HCT116 (cell line): ENCODE measurements around the gene CAB39L. TPM values are rescaled to one million over a fixed set of nuclear protein-coding genes. Genes with fewer than 3 reads are reported as not detected.

Experiments used
- ATAC-seq: fragments of 200-7000 bp; cut with Tn5 transposase; 2 replicates; pipeline ENCODE4 v1.9.1; 2020; ENCODE audit warnings: mild to moderate bottlenecking, moderate library complexity
- BruUV-seq: library from RNA; stranded (reverse); fragments of 400-500 nt; replicated peaks from 2 replicates; lab custom pipeline; 2021; lab: Mats Ljungman, UMichigan
- CTCF ChIA-PET: fragments of 300-600 bp; sonication (Branson Sonifier 250); formaldehyde crosslinking; loops from one replicate; lab custom pipeline; 2021; ENCODE audit warnings: antibody characterized with exemption; lab: Charles Lee
- POLR2A ChIA-PET: fragments of 300-600, 350-600 bp; sonication (Branson Sonifier 250); formaldehyde crosslinking; loops from one replicate; lab custom pipeline; 2021; ENCODE audit warnings: antibody characterized with exemption; lab: Charles Lee
- RAD21 ChIA-PET, 2 experiments: fragments of 300-600 bp; sonication (Branson Sonifier 250); formaldehyde crosslinking; loops; one replicate each; lab custom pipeline; 2023; ENCODE audit warnings: low total read pairs in 2 of 2; ENCODE audit not compliant: uncharacterized antibody in 2 of 2, unreplicated experiment in 2 of 2, low non-redundant PET in 1 of 2; lab: Charles Lee
- DNase-seq: peaks from one replicate; pipeline ENCODE4 v3.0.0-alpha.2; 2010; ENCODE audit warnings: low read depth, low spot score
- H2AFZ ChIP-seq: fragments of 200-600 bp; shearing (Covaris generic), sonication (generic); 2 replicates; pipeline ENCODE4 v1.6.1; 2017; ENCODE audit warnings: low read depth, mixed run types, mixed read lengths, antibody characterized with exemption, low read length; ENCODE audit not compliant: poor library complexity, severe bottlenecking
- H3K27ac ChIP-seq: 2 replicates; pipeline ENCODE4 v1.5.1; 2012; ENCODE audit warnings: low read depth, low read length
- H3K27me3 ChIP-seq: fragments of 200-600 bp; sonication (generic); 2 replicates; pipeline ENCODE4 v1.6.1; 2016; ENCODE audit warnings: mixed run types, low read length, mixed read lengths; ENCODE audit not compliant: insufficient read depth
- H3K36me3 ChIP-seq, 2 experiments: fragments of 200-500 bp in 1 of 2; fragments of 200-600 bp in 1 of 2; sonication (Bioruptor generic) in 1 of 2; sonication (generic) in 1 of 2; 2 replicates each; pipeline versions ENCODE4 v1.5.1 to v1.6.1; 2014 to 2016; ENCODE audit warnings: low read length in 2 of 2, inconsistent platforms in 1 of 2, mixed read lengths in 1 of 2, mixed run types in 1 of 2; ENCODE audit not compliant: insufficient read depth in 2 of 2, control insufficient read depth in 1 of 2
- H3K4me1 ChIP-seq, 2 experiments: fragments of 200-600 bp in 1 of 2; sonication (generic) in 1 of 2; 2 replicates each; pipeline versions ENCODE4 v1.5.1 to v1.6.1; 2012 to 2017; ENCODE audit warnings: low read length in 2 of 2, inconsistent platforms in 1 of 2, mild to moderate bottlenecking in 1 of 2, mixed read lengths in 1 of 2, mixed run types in 1 of 2, moderate library complexity in 1 of 2; ENCODE audit not compliant: insufficient read depth in 2 of 2, control insufficient read depth in 1 of 2
- H3K4me2 ChIP-seq: fragments of 200-600 bp; sonication (generic); 2 replicates; pipeline ENCODE4 v1.6.1; 2017; ENCODE audit warnings: mixed run types, low read length, mixed read lengths
- H3K4me3 ChIP-seq, 2 experiments: fragments of 200-600 bp in 1 of 2; sonication (generic) in 1 of 2; replicated peaks in 1 of 2; 2 replicates each; pipeline ENCODE4 v1.5.1; 2011 to 2016; ENCODE audit warnings: low read length in 2 of 2, control low read depth in 1 of 2, low read depth in 1 of 2, mild to moderate bottlenecking in 1 of 2, mixed read lengths in 1 of 2, mixed run types in 1 of 2
- H3K79me2 ChIP-seq: fragments of 200-600 bp; sonication (generic); 2 replicates; pipeline ENCODE4 v1.6.1; 2017; ENCODE audit warnings: mild to moderate bottlenecking, mixed run types, low read length, moderate library complexity, mixed read lengths; ENCODE audit not compliant: insufficient read depth
- H3K9ac ChIP-seq: fragments of 200-600 bp; sonication (generic); 2 replicates; pipeline ENCODE4 v1.6.1; 2016; ENCODE audit warnings: low read length, mixed read lengths
- H3K9me2 ChIP-seq: fragments of 200-600 bp; sonication (generic), shearing (Covaris generic); 2 replicates; pipeline ENCODE4 v1.6.1; 2017; ENCODE audit warnings: mixed run types, mild to moderate bottlenecking, moderate library complexity; ENCODE audit not compliant: insufficient read depth
- H3K9me3 ChIP-seq, 2 experiments: fragments of 200-500 bp in 1 of 2; fragments of 200-600 bp in 1 of 2; sonication (Bioruptor generic) in 1 of 2; sonication (generic) in 1 of 2; 2 replicates each; pipeline ENCODE4 v1.6.1; 2014 to 2017; ENCODE audit warnings: low read length in 2 of 2, mixed read lengths in 2 of 2, inconsistent platforms in 1 of 2, low read depth in 1 of 2, mild to moderate bottlenecking in 1 of 2, mixed run types in 1 of 2, moderate library complexity in 1 of 2; ENCODE audit not compliant: control insufficient read depth in 1 of 2, insufficient read depth in 1 of 2
- H4K20me1 ChIP-seq: fragments of 200-600 bp; sonication (generic), shearing (Covaris generic); 2 replicates; pipeline ENCODE4 v1.6.1; 2017; ENCODE audit warnings: mixed run types, mild to moderate bottlenecking, moderate library complexity; ENCODE audit not compliant: insufficient read depth
- CBX3 ChIP-seq: IDR thresholded peaks from 2 replicates; pipeline ENCODE4 v1.6.1; 2012; ENCODE audit warnings: low read depth
- CEBPB ChIP-seq: IDR thresholded peaks from 2 replicates; pipeline ENCODE4 v1.6.1; 2012; ENCODE audit warnings: low read depth
- EZH2 ChIP-seq: fragments of 200-600 bp; sonication (generic); IDR thresholded peaks from 2 replicates; pipeline ENCODE4 v1.6.1; 2017; ENCODE audit warnings: antibody characterized with exemption, mixed run types
- POLR2AphosphoS5 ChIP-seq: IDR thresholded peaks from 2 replicates; pipeline ENCODE4 v1.6.1; 2011; ENCODE audit warnings: mild to moderate bottlenecking, low read depth, low read length, moderate library complexity
- SP1 ChIP-seq: IDR thresholded peaks from 2 replicates; pipeline ENCODE4 v1.6.1; 2012; ENCODE audit warnings: low read depth
- intact Hi-C: fragments of 100-400 bp; cut with micrococcal nuclease; formaldehyde crosslinking; loops from 2 replicates; pipeline ENCODE4 v1.10.0; 2022
- total RNA-seq: library from RNA; stranded (reverse); gene quantifications from one replicate; pipeline ENCODE4 v1.2.1, GENCODE V29; 2021; ENCODE audit not compliant: unreplicated experiment

Gene CAB39L
- total RNA-seq, 1 experiment from 2014 or later: 6.1 TPM

GRCh38 chr13:49356223-49356622 lies 87.6 kb downstream of the CAB39L start:
- intact Hi-C loops: no loop called here
- POLR2A ChIA-PET: interaction anchor here (0.7 kb wide), 1 partner anchor 34 kb away, joined by 3 read pairs; no protein-coding TSS in a partner anchor
- Histone ChIP-seq H3K9me3 (no peaks in the 10 kb centered on the region), H3K4me2 (no peak overlapping the region), H3K4me3 (no peak overlapping the region), H3K27me3 (no peaks in the 10 kb centered on the region), H3K36me3 (no peaks in the 10 kb centered on the region), H3K9ac (no peak overlapping the region), H3K79me2 (no peaks in the 10 kb centered on the region), H3K4me1 (peaks cover 0 to 3% of the 10 kb centered on the region in 2 experiments; a peak in 1 of 4 replicates), H3K9me2 (no peaks in the 10 kb centered on the region), H4K20me1 (no peaks in the 10 kb centered on the region), H2AFZ (no peak overlapping the region), H3K27ac (no peak overlapping the region)
- CTCF ChIA-PET: no interaction called here
- DNase-seq (no peak), ATAC-seq (no peak)
- BruUV-seq: no TSS peak
- TF ChIP-seq SP1 (no peak), POLR2AphosphoS5 (no peak)
- RAD21 ChIA-PET: no interaction called here

- Histone ChIP-seq H2AFZ (no peak overlapping the region), H3K79me2 (no peaks in the 10 kb centered on the region), H3K4me3 (no peak overlapping the region), H3K27ac (no peak overlapping the region), H3K9me2 (no peaks in the 10 kb centered on the region), H3K27me3 (no peaks in the 10 kb centered on the region), H3K9ac (no peak overlapping the region), H3K9me3 (no peaks in the 10 kb centered on the region), H3K4me2 (no peak overlapping the region), H4K20me1 (no peaks in the 10 kb centered on the region), H3K4me1 (peaks cover 0 to 3% of the 10 kb centered on the region in 2 experiments; a peak in 1 of 4 replicates), H3K36me3 (no peaks in the 10 kb centered on the region)
- ChIA-PET RAD21 (no interaction called here), CTCF (no interaction called here), POLR2A (no interaction called here)
- TF ChIP-seq CBX3 (no peak), EZH2 (no peak), CEBPB (no peak)
- DNase-seq (no peak), ATAC-seq (no peak)
- intact Hi-C loops: no loop called here
- BruUV-seq: no TSS peak
Measured at GRCh38 chr13:49354719-49355118, 89.1 kb downstream of the CAB39L start.
